ENCODE data around the gene TCP11L2.

TCP11L2 gene

GRCh38 chr12:106360400-106360994 is 58.0 kb downstream of the TCP11L2 start:
- DNase-seq (no peak), ATAC-seq (ENCODE audit: insufficient read depth, low read depth) (no peak)
- H3K27ac ChIP-seq (ENCODE audit: low read length): no peak overlapping the region
- no peak for TF ChIP-seq EZH2 (IDR thresholded peaks at IDR 0.05; ENCODE audit: borderline replicate concordance, low read depth, low read length, severe bottlenecking)
- TF ChIP-seq CTCF (IDR thresholded peaks at IDR 0.05; ENCODE audit: borderline replicate concordance, extremely low read depth, low read length, poor library complexity, severe bottlenecking): no peak
- H3K4me1 ChIP-seq (ENCODE audit: insufficient read depth, low read length): peaks cover 28% of the 10 kb centered on the region
- no peak overlapping the region for H3K4me3 ChIP-seq (ENCODE audit: low read depth in 1 of 2, low read length in 2 of 2)
- no peaks in the 10 kb centered on the region for H3K9me3 ChIP-seq (ENCODE audit: insufficient read depth, low read length, severe bottlenecking)
- H3K9ac ChIP-seq (ENCODE audit: low read depth, low read length): no peak overlapping the region
- peaks cover 35% of the 10 kb centered on the region for H3K79me2 ChIP-seq (ENCODE audit: insufficient read depth, low read length)
- H4K20me1 ChIP-seq (ENCODE audit: insufficient read depth, low read length): no peaks in the 10 kb centered on the region
- no peak overlapping the region for H2AFZ ChIP-seq (ENCODE audit: low read depth, low read length)
- no peaks in the 10 kb centered on the region for H3K27me3 ChIP-seq (ENCODE audit: insufficient read depth, low read length, poor library complexity)
- peak overlapping the region; percentile 31; the same call in 1 of the 2 replicates for H3K4me2 ChIP-seq (ENCODE audit: insufficient read depth, low read length)
- H3K36me3 ChIP-seq (ENCODE audit: insufficient read depth, low read length): no peaks in the 10 kb centered on the region; the same call in 1 of the 2 replicates

- no peak for ATAC-seq (ENCODE audit: insufficient read depth, low read depth)
- peaks cover 34% of the 10 kb centered on the region for H3K79me2 ChIP-seq (ENCODE audit: insufficient read depth, low read length)
Measured at GRCh38 chr12:106362971-106363370, 60.4 kb downstream of the TCP11L2 start.

DNA sequence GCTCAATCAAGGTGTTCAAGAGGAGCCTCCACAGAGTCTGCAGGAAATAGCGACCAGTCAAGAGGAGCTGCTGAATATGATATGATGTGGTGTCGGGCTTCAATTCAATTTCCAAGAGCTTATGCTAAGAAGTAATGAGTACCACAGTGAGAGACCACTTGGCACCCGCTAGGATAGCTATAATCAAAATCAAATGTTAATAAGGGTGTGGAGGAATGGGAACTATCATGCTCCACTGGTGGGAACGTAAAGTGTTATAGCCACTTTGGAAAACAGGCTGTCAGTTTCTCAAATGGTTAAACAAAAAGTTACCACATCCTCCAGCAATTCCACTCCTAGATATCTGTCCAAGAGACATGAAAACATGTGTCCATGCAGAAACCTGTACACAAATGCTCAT is 61.7 kb downstream of the TCP11L2 start:
- ATAC-seq (ENCODE audit: insufficient read depth, low read depth) (no peak), DNase-seq (no peak)
- TF ChIP-seq CTCF (IDR thresholded peaks at IDR 0.05; ENCODE audit: borderline replicate concordance, extremely low read depth, low read length, poor library complexity, severe bottlenecking) (no peak), EZH2 (IDR thresholded peaks at IDR 0.05; ENCODE audit: borderline replicate concordance, low read depth, low read length, severe bottlenecking) (no peak)
- H3K4me3 ChIP-seq (ENCODE audit: low read depth in 1 of 2, low read length in 2 of 2): no peak overlapping the region
- H4K20me1 ChIP-seq (ENCODE audit: insufficient read depth, low read length): no peaks in the 10 kb centered on the region
- no peak overlapping the region for H2AFZ ChIP-seq (ENCODE audit: low read depth, low read length)
- H3K27me3 ChIP-seq (ENCODE audit: insufficient read depth, low read length, poor library complexity): no peaks in the 10 kb centered on the region
- peaks cover 9% of the 10 kb centered on the region; the same call in 1 of the 2 replicates for H3K4me1 ChIP-seq (ENCODE audit: insufficient read depth, low read length)
- no peak overlapping the region for H3K4me2 ChIP-seq (ENCODE audit: insufficient read depth, low read length)
- no peak overlapping the region for H3K9ac ChIP-seq (ENCODE audit: low read depth, low read length)
- H3K36me3 ChIP-seq (ENCODE audit: insufficient read depth, low read length): peaks cover 9% of the 10 kb centered on the region; the same call in 1 of the 2 replicates
- peaks cover 22% of the 10 kb centered on the region for H3K79me2 ChIP-seq (ENCODE audit: insufficient read depth, low read length)
- no peak overlapping the region for H3K27ac ChIP-seq (ENCODE audit: low read length)
- H3K9me3 ChIP-seq (ENCODE audit: insufficient read depth, low read length, severe bottlenecking): no peaks in the 10 kb centered on the region

More at GRCh38 chr12:106362971-106363370, 60.4 kb downstream of the TCP11L2 start:
- H3K4me2 ChIP-seq (ENCODE audit: insufficient read depth, low read length): no peak overlapping the region
- no peaks in the 10 kb centered on the region for H3K9me3 ChIP-seq (ENCODE audit: insufficient read depth, low read length, severe bottlenecking)
- H3K9ac ChIP-seq (ENCODE audit: low read depth, low read length): no peak overlapping the region
- no peak overlapping the region for H3K4me3 ChIP-seq (ENCODE audit: low read depth in 1 of 2, low read length in 2 of 2)
- TF ChIP-seq EZH2 (IDR thresholded peaks at IDR 0.05; ENCODE audit: borderline replicate concordance, low read depth, low read length, severe bottlenecking): no peak
- TF ChIP-seq CTCF (IDR thresholded peaks at IDR 0.05; ENCODE audit: borderline replicate concordance, extremely low read depth, low read length, poor library complexity, severe bottlenecking): no peak
- no peak overlapping the region for H3K27ac ChIP-seq (ENCODE audit: low read length)
- H3K27me3 ChIP-seq (ENCODE audit: insufficient read depth, low read length, poor library complexity): no peaks in the 10 kb centered on the region
- peaks cover 7% of the 10 kb centered on the region; the same call in 1 of the 2 replicates for H3K36me3 ChIP-seq (ENCODE audit: insufficient read depth, low read length)
- H3K4me1 ChIP-seq (ENCODE audit: insufficient read depth, low read length): peaks cover 18% of the 10 kb centered on the region
- H2AFZ ChIP-seq (ENCODE audit: low read depth, low read length): no peak overlapping the region
- no peak for DNase-seq
- H4K20me1 ChIP-seq (ENCODE audit: insufficient read depth, low read length): no peaks in the 10 kb centered on the region
